ENCODE measurements around the gene CLIP3. TPM values are rescaled to one million over a fixed set of nuclear protein-coding genes. Genes with fewer than 3 reads are reported as not detected.
A peak's percentile ranks its signal among the peaks of the same experiment; 100 is the strongest.
"Not testable (repeated sequence)": the region's sequence is repeated elsewhere in the genome, so short reads cannot be mapped to it uniquely, and the experiment has no call there.

The CLIP3 gene
- total RNA-seq, 1 donor: 13.4 TPM

- DNase-seq (ENCODE audit: insufficient read length, low spot score, missing footprints): no peak
- Histone ChIP-seq H3K36me3 (ENCODE audit: insufficient read depth, low read length) (no peaks in the 10 kb centered on the region), H3K4me3 (ENCODE audit: insufficient read depth, low read length) (no peak overlapping the region), H3K27me3 (ENCODE audit: insufficient read depth, low read length) (no peaks in the 10 kb centered on the region), H3K9me3 (ENCODE audit: low read depth, low read length) (no peaks in the 10 kb centered on the region), H3K4me2 (ENCODE audit: insufficient read depth, low read length) (no peak overlapping the region), H2AFZ (ENCODE audit: low read length) (peak overlapping the region; percentile 41), H4K20me1 (ENCODE audit: insufficient read depth, low read length) (no peaks in the 10 kb centered on the region), H3K4me1 (ENCODE audit: insufficient read depth, low read length) (peaks cover 9% of the 10 kb centered on the region), H3K27ac (ENCODE audit: low read depth, low read length) (no peak overlapping the region), H3K79me2 (ENCODE audit: insufficient read depth, low read length) (no peaks in the 10 kb centered on the region)
- no peak for TF ChIP-seq CTCF (IDR thresholded peaks at IDR 0.05; ENCODE audit: extremely low read depth, low read depth, low read length)
These were observed 13.9 kb upstream of the CLIP3 start for GRCh38 chr19:36046443-36047050.

GRCh38 chr19:36043952-36044351 is 11.3 kb upstream of the CLIP3 start:
- peaks cover 14% of the 10 kb centered on the region for H3K4me1 ChIP-seq (ENCODE audit: insufficient read depth, low read length)
- TF ChIP-seq CTCF (IDR thresholded peaks at IDR 0.05; ENCODE audit: extremely low read depth, low read depth, low read length): no peak
- no peaks in the 10 kb centered on the region for H3K9me3 ChIP-seq (ENCODE audit: low read depth, low read length)
- no peaks in the 10 kb centered on the region for H3K36me3 ChIP-seq (ENCODE audit: insufficient read depth, low read length)
- H3K27me3 ChIP-seq (ENCODE audit: insufficient read depth, low read length): no peaks in the 10 kb centered on the region
- no peak overlapping the region for H2AFZ ChIP-seq (ENCODE audit: low read length)
- H3K79me2 ChIP-seq (ENCODE audit: insufficient read depth, low read length): no peaks in the 10 kb centered on the region
- no peak overlapping the region for H3K4me2 ChIP-seq (ENCODE audit: insufficient read depth, low read length)
- no peak overlapping the region for H3K27ac ChIP-seq (ENCODE audit: low read depth, low read length)
- H4K20me1 ChIP-seq (ENCODE audit: insufficient read depth, low read length): no peaks in the 10 kb centered on the region
- DNase-seq (ENCODE audit: insufficient read length, low spot score, missing footprints): no peak
- H3K4me3 ChIP-seq (ENCODE audit: insufficient read depth, low read length): no peak overlapping the region

GRCh38 chr19:36041831-36042230 is 9.2 kb upstream of the CLIP3 start:
- Histone ChIP-seq H3K27me3 (ENCODE audit: insufficient read depth, low read length) (no peaks in the 10 kb centered on the region), H3K36me3 (ENCODE audit: insufficient read depth, low read length) (no peaks in the 10 kb centered on the region), H3K79me2 (ENCODE audit: insufficient read depth, low read length) (no peaks in the 10 kb centered on the region), H3K9me3 (ENCODE audit: low read depth, low read length) (no peaks in the 10 kb centered on the region), H4K20me1 (ENCODE audit: insufficient read depth, low read length) (no peaks in the 10 kb centered on the region), H3K27ac (ENCODE audit: low read depth, low read length) (peak overlapping the region; percentile 60), H3K4me3 (ENCODE audit: insufficient read depth, low read length) (no peak overlapping the region), H3K4me2 (ENCODE audit: insufficient read depth, low read length) (peak overlapping the region; percentile 3), H3K4me1 (ENCODE audit: insufficient read depth, low read length) (peaks cover 14% of the 10 kb centered on the region), H2AFZ (ENCODE audit: low read length) (peak overlapping the region; percentile 78)
- no peak for TF ChIP-seq CTCF (IDR thresholded peaks at IDR 0.05; ENCODE audit: extremely low read depth, low read depth, low read length)
- DNase-seq (ENCODE audit: insufficient read length, low spot score, missing footprints): no peak

- Histone ChIP-seq H2AFZ (ENCODE audit: low read length) (peak overlapping the region; percentile 78), H3K27ac (ENCODE audit: low read depth, low read length) (peak overlapping the region; percentile 60), H3K4me1 (ENCODE audit: insufficient read depth, low read length) (peaks cover 14% of the 10 kb centered on the region)
- H3K27me3 ChIP-seq (ENCODE audit: insufficient read depth, low read length); H3K79me2 ChIP-seq (ENCODE audit: insufficient read depth, low read length); H3K9me3 ChIP-seq (ENCODE audit: low read depth, low read length); H3K36me3 ChIP-seq (ENCODE audit: insufficient read depth, low read length); H3K4me2 ChIP-seq (ENCODE audit: insufficient read depth, low read length); H3K4me3 ChIP-seq (ENCODE audit: insufficient read depth, low read length); DNase-seq (ENCODE audit: insufficient read length, low spot score, missing footprints); H4K20me1 ChIP-seq (ENCODE audit: insufficient read depth, low read length): not testable (repeated sequence)
These were observed 8.4 kb upstream of the CLIP3 start for GRCh38 chr19:36041092-36041491.

All from osteoblast (primary cell).